Adipocyte (in vitro differentiated cells): ENCODE data around the gene POLR1A.

Experiments
- DNase-seq: peaks from one replicate; pipeline ENCODE4 v3.0.0-alpha.2; 2015; ENCODE audit warnings: low read depth
- H3K27me3 ChIP-seq: replicated peaks from 2 replicates; pipeline ENCODE4 v1.7.0; 2013; ENCODE audit warnings: mild to moderate bottlenecking, low read length, moderate library complexity; ENCODE audit not compliant: control insufficient read depth, insufficient read depth
- H3K36me3 ChIP-seq: 2 replicates; pipeline ENCODE4 v1.7.0; 2013; ENCODE audit warnings: low read length, mild to moderate bottlenecking, moderate library complexity; ENCODE audit not compliant: control insufficient read depth, insufficient read depth, severe bottlenecking
- H3K4me1 ChIP-seq: 2 replicates; pipeline ENCODE4 v1.7.0; 2013; ENCODE audit warnings: mild to moderate bottlenecking, low read length, moderate library complexity; ENCODE audit not compliant: control insufficient read depth, insufficient read depth
- H3K4me3 ChIP-seq: 2 replicates; pipeline ENCODE4 v1.7.0; 2013; ENCODE audit warnings: mild to moderate bottlenecking, low read length, moderate library complexity
- H3K9ac ChIP-seq: 2 replicates; pipeline ENCODE4 v1.7.0; 2013; ENCODE audit warnings: mild to moderate bottlenecking, low read length, moderate library complexity
- H3K9me3 ChIP-seq: 2 replicates; pipeline ENCODE4 v1.7.0; 2013; ENCODE audit warnings: mild to moderate bottlenecking, low read length, moderate library complexity; ENCODE audit not compliant: control insufficient read depth

The POLR1A gene

DNA sequence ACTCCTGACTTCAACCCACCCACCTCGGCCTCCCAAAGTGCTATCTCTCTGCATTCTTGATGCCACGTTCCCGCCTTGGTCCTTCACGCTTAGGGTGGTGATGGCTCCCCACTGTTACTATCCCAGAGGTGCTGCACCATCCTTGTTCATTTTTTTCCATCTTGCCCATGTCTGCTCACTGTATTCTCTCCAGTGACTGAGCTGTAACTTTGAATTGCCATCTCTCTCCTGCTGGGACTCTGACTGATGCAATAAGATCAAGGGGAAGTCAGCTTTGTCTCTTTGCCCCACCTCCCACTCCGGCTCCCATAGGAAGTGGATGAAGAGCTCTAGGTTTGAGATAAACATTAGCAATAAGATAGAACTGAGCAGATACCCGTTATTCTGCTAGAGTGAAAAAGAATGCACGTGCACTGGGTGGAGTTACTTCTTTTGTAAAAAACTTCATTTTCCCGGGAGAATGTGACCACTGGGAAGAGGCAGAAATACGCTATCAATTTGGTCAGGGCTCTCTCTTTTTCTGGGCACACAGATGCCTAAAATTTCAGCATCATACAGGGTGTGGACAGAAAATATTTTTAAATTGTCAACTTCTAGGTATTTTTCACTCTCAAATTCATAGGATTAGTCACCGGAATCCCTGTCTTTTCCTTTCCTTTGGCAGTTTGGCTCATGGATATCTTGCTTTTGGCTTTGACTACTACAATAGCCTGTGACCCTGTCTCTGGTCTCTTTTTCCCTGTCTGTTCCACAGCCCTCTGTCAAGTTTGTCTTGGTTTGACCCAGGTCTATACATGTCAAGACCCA lies 105.4 kb downstream of the POLR1A start:
- H3K36me3 ChIP-seq: no peaks in the 10 kb centered on the region
- H3K9ac ChIP-seq: peak overlapping the region; percentile 34
- peaks cover 50% of the 10 kb centered on the region for H3K4me1 ChIP-seq
- H3K9me3 ChIP-seq: peaks cover 5% of the 10 kb centered on the region
- H3K27me3 ChIP-seq: no peaks in the 10 kb centered on the region
- H3K4me3 ChIP-seq: peak overlapping the region; percentile 25
- DNase-seq: no peak

DNA sequence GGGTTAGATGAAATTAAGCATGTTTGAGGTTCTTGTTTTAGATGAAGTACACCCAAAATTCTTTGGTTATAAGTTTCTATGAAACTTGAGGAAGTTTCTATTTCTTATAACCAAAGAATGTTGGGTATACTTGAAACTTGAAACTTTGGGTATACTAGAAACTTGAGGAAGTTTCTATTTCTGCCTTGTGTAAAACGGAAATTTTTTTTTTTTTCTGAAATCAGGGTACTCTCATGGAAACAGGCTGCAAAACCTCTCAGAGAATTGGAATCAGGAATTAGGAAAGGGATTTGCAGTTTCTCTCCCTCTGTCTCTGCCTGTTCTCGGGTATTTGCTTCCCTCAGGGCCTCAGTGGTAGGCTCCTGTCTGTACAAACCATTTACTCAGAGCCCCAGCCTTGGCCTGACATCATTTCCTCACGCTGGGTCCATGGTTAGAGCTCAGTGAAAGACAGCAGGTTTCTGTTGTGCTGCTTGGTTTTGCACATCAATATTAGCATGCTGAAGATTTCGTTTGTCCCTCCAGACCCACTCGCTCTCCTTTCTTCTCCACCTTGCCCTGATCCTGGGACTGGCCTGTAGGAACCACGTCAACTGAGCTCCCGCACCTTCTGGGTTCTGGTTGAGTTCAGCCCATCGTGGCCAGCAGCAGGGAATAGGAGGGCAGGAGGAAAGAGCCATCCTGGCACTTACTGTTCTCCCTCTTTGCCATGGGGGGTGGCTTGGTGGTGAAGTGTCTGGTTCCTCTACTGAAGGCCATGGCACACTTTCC lies 106.4 kb downstream of the POLR1A start:
- H3K9ac ChIP-seq: peak overlapping the region; percentile 83
- peak; percentile 79 for DNase-seq
- H3K27me3 ChIP-seq: no peaks in the 10 kb centered on the region
- H3K36me3 ChIP-seq: no peaks in the 10 kb centered on the region
- peak overlapping the region; percentile 28 for H3K4me3 ChIP-seq
- peaks cover 56% of the 10 kb centered on the region for H3K4me1 ChIP-seq
- no peaks in the 10 kb centered on the region for H3K9me3 ChIP-seq

DNA sequence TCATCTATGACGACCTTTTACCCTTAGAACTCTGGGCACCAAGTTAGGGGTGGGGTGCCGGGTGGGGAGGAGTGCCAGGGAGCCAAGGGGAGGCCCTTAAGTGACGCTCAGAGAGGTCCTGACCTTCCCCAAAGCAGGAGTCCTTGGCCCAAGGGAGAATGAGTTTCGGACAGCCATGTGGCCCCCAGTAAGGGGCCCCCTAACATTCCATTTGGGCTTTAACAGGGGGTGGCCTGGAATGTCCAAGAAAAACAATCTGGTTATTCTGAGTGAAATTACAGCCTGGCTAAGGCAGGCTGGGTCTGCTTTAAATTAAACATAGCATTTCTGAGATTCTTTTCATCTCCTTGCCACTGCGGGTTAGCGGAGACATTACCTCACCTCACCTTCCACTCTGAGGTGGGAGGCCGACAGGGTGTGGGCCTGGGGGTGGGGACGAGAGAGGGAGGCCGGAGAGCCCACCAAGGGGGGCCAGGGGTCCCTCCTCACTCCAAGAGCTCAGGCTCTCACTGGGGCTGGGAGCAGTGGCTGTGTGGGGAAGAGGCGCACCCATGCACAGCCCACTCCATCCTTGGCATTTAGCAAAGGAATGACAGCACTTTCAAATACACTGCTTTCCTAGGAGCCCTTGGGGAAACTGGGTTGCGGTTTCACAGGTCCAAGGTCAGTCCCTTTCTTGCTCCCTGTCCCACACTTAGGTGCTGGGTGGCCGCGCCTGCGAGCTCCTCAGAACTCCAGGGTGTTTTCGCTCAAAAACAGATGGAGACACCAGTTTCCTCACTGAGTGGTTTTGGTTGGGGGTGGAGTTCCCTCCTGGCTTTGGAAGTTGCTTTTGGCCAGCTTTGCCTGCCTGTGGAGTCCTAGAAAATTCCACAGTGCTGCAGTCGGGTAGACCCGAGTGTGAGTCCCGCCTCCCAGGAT lies 107.4 kb downstream of the POLR1A start:
- peak; percentile 85 for DNase-seq
- no peaks in the 10 kb centered on the region for H3K9me3 ChIP-seq
- peak overlapping the region; percentile 28 for H3K4me3 ChIP-seq
- H3K4me1 ChIP-seq: peaks cover 63% of the 10 kb centered on the region
- no peaks in the 10 kb centered on the region for H3K36me3 ChIP-seq
- no peaks in the 10 kb centered on the region for H3K27me3 ChIP-seq
- H3K9ac ChIP-seq: peak overlapping the region; percentile 83

DNA sequence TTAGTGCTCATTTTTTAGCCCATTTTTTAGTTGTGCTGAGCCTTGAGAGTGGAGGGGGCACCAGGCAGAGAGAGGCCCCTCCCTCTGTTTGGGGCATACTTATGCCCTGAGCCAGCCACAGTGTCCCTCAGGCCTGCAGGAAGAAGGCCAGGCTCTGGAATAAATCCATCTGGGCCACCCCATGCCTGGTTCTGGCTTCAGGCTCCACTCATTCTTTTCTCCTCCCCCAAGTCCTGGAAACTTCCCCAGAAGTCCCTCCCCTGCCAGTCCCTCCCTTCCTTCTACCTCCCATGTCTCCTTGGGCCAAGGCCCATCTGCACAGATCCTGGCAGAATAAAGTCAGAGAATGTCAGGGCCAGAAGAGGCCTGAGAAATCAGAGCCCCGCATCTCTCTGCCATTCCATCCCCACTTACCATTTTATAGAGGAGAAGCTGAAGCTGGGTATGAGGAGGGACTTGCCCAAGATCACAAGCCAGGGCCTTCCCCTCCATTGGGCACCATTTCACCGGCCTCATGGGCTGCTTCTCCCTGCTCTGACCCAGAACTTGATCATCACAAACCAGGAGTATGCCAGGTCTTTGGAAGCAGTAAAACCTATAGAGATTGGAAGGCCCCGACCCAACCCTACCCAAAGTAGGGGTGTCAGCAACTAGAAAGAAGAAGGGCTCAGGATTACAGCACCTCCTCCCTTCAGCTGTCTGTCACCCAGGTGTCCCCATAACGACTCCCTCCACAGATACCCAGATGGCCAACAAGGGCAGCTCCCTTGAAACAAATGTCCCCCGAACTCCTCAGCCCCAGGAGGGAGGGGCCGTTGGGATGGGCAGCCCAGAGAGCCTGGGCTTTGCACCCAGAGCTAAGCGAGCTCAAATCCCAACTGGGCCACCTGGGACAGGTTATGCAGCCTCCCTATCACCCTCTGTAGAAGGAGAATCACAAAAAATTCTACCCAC lies 108.4 kb downstream of the POLR1A start:
- Histone ChIP-seq H3K27me3 (no peaks in the 10 kb centered on the region), H3K9ac (peak overlapping the region; percentile 83), H3K36me3 (no peaks in the 10 kb centered on the region), H3K4me1 (peaks cover 63% of the 10 kb centered on the region), H3K9me3 (no peaks in the 10 kb centered on the region), H3K4me3 (peak overlapping the region; percentile 39)
- DNase-seq: peak; percentile 79

DNA sequence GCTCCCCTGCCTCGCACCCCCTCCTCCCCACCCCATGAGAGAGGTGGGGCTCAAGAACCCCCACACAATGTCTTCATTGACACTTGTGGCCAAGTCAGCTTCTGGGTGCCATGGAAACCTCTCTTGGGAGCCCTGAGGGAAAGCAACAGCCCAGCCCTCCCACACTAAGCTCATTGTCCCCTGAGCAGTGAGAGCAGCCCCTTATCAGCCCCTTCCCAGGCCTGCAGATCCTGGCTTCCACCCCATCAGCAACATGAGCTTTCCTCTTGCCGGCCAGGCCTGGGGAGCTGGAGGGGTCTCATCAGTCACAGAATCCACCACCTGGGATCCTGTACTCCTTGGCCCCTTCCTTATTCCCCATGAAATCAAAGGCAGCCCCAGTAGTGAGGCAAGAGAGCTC lies 109.1 kb downstream of the POLR1A start:
- peak overlapping the region; percentile 11 for H3K4me3 ChIP-seq
- H3K27me3 ChIP-seq: no peaks in the 10 kb centered on the region
- H3K4me1 ChIP-seq: peaks cover 63% of the 10 kb centered on the region
- no peaks in the 10 kb centered on the region for H3K9me3 ChIP-seq
- H3K36me3 ChIP-seq: no peaks in the 10 kb centered on the region
- no peak for DNase-seq
- H3K9ac ChIP-seq: peak overlapping the region; percentile 83

DNA sequence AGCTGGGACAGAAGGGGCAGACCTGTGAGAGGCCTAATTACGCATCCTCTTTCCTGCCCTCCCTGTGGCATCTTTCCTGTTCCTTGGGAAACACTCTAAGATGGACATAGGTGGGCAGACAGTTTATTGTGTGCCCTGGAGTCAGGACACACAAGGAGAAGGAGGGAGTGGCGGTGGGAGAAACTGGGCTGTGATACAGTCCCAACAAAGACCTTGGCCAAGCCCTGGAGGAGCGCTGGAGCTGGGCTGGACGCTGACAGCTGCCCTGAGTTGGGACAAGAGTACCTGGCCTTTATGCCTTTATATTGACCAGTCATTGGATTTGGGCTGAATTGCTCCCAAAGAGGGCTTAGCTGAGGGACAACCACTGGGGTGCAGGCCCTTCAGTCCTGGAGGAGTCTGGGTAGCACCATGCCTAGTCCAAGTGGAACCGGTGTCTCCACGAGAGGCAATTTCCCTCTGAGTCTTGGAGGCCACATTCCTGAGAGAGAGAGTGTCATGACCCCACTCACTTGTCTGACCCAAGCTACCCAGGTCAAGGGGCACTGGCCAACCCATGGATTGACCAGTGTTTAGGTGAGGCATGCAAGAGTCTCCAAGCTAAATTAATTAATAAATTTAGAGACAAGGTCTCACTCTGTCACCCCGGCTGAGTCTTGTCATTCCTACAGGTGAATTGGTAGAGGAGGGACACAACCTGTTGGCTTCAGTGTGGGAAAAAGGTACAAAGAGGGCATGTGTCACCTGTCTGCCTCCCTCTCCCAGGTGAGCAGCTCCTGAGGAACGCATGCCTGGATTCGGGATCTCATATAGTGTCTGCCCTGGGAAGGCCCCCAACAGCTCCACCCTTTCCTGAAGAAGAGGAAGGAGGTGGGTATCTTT lies 109.8 kb downstream of the POLR1A start:
- H3K9ac ChIP-seq: no peak overlapping the region
- no peak for DNase-seq
- no peak overlapping the region for H3K4me3 ChIP-seq
- H3K9me3 ChIP-seq: no peaks in the 10 kb centered on the region
- H3K4me1 ChIP-seq: peaks cover 60% of the 10 kb centered on the region
- no peaks in the 10 kb centered on the region for H3K27me3 ChIP-seq
- H3K36me3 ChIP-seq: no peaks in the 10 kb centered on the region

DNA sequence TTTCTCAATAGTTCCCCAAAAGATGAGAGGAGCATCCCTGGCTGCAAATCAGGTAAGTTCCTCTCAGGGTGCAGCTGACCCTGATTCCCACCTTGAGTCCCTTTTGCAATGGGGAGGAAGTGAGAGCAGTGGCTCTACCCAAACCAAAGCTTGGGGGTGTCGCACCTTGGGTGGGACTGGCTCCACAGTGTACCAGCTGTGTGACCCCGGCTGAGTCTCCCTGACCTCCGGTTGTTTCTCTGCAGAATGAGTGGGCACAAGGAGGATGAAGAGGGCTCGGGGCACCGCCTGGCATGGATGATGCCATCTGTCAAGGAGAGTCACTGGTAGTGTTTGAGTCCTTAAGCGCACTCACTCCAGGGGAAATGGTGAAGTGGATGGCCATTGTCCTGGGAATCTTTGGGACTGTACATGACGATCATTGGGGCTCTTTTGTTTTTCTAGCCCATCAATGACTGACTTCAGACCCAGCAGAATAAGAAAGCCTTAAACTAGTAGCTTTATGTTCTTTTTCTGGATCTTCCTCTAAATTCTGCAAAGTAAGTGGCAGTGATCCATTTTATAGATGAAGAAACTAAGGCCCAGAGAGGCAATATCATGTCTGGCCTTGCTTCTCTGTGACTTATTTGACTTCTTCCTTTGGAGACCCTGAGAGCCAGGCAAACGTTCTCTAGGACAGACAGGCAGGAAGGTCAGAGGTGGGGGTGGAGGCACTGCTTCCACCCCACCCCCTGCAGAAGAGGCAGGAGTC lies 110.6 kb downstream of the POLR1A start:
- H3K4me3 ChIP-seq: no peak overlapping the region
- no peaks in the 10 kb centered on the region for H3K27me3 ChIP-seq
- no peak for DNase-seq
- H3K9ac ChIP-seq: no peak overlapping the region
- no peaks in the 10 kb centered on the region for H3K9me3 ChIP-seq
- no peaks in the 10 kb centered on the region for H3K36me3 ChIP-seq
- H3K4me1 ChIP-seq: peaks cover 52% of the 10 kb centered on the region

DNA sequence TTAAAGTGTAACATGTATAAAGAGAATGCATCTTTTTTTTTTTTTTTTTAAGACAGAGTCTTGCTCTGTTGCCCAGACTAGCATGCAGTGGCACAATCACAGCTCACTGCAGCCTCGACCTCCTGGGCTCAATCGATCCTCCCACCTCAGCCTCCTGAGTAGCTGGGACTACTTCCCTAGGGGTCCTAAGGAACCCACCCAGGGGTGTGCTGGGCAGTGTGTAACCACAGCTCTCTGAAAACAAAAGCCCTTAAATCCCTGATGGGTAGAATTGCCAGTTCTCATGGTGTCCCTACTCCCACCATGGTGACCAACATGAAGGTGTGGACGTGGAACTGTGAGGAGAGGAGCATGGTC lies 111.3 kb downstream of the POLR1A start:
- H3K9me3 ChIP-seq: no peaks in the 10 kb centered on the region
- no peaks in the 10 kb centered on the region for H3K36me3 ChIP-seq
- no peak for DNase-seq
- no peak overlapping the region for H3K4me3 ChIP-seq
- no peaks in the 10 kb centered on the region for H3K27me3 ChIP-seq
- peak overlapping the region; percentile 34 for H3K9ac ChIP-seq
- H3K4me1 ChIP-seq: peaks cover 45% of the 10 kb centered on the region

DNA sequence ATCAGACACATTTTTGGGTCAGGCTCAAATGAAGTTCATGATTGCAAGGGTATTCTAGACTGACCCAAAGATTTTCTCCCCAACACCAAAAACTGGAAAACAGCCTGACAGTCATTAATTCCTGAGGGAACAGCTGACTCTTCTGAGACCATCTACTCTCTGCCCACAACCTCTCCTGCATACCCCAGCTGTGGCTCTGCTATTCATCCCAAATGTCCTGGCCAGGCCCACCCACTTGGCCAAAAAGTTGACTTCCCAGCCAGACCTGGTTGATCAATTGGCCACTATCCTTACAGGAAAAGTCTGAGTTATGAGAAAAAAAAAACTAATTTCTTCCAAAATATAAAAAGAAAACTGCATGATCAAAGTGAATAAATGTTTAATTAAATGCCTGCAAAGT lies 113.1 kb downstream of the POLR1A start:
- no peak for DNase-seq
- Histone ChIP-seq H3K27me3 (no peaks in the 10 kb centered on the region), H3K9me3 (no peaks in the 10 kb centered on the region), H3K4me1 (peaks cover 43% of the 10 kb centered on the region), H3K9ac (no peak overlapping the region), H3K4me3 (no peak overlapping the region), H3K36me3 (no peaks in the 10 kb centered on the region)
